Activated T-helper 1 cell treated with anti-CD3 and anti-CD28 coated beads, Interleukin-2, amount 50 U/mL, for 16 hours (primary cell): ENCODE results near the gene CLTB.

Experiments
- DNase-seq, 2 donors: peaks; one replicate each; pipeline ENCODE4 v3.0.0-alpha.2; 2020; ENCODE audit warnings: low read depth in 1 of 2, low spot score in 1 of 2

The CLTB gene

GRCh38 chr5:176405656-176406435, 10.5 kb downstream of the CLTB start:
- DNase-seq = no peak

GRCh38 chr5:176401281-176402205, 14.8 kb downstream of the CLTB start:
- no peak for DNase-seq

- DNase-seq = no peak
These were observed 15.8 kb downstream of the CLTB start for GRCh38 chr5:176400382-176401156.

DNA sequence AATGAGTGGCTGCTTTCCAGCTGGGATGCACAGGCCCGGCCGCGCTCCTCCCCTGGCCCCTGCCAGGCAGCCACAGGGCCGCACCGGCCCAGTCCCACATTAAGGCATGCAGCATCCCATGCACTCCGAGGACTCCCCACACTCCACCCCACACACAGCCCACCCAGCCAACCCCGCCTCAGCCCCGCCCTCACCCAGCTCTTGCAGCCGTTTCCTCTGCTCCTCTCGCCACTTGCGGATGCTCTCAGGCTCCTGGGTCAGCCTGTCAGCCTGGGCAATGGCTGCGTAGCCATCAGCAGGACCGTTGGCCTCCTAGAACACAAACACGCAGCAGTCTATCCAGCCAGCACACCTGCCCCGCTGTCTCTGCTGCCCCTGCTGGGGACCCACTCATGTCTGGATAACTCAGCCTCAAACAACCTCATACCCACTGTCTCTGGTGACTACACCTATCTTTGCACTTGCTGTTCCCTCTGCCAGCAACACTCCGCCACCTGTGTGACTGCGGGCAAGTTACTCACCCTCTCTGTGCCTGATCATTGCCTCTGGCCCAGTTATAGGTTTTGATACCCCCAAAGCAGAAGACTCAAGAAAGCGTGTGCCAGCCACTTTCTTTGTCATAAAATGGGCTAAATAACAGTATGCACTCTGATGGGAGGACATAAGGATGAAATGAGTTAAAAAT, 18.5 kb downstream of the CLTB start:
- no peak for DNase-seq

DNA sequence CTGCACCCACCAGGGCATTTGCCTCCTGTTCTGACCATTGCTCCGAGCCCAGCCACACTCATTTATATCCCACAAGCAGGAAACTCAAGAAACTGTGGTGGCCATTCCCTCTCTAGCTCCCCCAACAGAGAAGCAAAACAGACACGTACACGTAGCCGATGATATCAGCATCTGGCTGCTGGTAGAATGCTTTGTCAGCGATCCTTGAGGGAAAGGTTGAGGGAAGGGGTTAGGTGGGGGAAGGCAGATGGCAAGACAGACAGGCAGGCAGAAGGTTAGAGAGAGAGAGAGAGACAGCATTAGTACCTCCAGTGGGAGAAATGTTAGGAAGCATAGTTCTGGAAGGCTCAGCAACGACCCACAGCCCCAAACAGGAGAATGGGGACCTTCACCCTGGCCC, 20.0 kb downstream of the CLTB start:
- DNase-seq = no peak

DNA sequence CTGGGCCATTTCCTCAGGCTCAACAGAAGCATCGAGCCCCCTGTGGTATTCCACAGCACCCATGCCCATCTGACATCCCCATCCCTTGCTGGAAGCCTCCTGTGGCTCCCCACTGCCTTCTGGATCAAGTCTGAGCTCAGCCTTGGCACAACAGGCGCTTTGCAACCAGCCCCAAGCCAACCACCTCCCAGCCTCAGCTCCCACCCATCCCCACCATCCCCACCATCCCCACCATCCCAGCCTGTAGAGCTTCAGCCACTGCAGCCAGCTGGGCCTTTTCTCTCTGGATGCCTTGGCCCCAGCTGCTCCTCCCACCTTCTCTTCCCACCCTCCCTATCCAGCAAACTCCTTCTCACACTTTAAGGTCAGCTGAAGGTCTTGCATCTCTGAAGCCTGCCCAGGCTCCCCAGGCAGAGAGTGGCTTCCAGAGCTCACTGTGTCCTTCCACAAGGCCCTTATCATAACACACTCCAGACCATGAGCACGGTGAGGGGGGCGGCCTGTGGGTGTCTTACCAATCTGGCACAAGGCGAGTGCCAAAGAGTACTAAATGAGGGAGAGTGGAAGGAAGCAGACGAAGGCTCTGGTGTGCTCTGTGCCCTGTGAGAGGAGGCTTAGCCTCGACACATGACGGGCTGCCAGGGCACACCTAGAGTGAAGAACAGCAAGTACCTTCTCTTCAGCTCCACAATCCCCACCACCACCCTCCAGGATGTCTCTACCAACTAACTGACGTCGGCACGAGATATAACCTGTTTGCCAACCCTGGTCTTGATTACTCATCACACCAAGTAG, 21.3 kb downstream of the CLTB start:
- DNase-seq = no peak

- DNase-seq = no peak
These were observed 22.2 kb downstream of the CLTB start for GRCh38 chr5:176394096-176394495.

DNA sequence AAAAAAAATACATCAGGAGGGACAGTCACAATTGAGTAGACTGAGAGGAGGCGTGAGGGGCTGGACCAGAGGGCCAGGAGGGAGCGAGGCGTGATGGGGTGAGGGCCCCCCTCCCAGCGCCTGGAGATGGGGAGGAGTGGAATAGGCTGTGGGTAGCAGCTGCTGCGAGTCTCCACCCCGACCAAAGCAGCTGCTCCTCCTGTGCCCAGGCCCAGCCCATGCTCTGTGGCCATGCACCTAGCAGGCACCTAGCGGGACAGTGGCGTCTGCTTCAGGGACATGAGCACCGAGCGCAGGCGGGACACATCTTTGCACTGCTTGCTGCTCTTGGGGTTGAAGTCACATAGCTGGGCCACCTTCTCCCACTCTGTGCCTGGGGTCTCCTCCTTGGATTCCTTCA, 23.8 kb downstream of the CLTB start:
- DNase-seq = no peak

GRCh38 chr5:176391999-176392398, 24.3 kb downstream of the CLTB start:
- no peak for DNase-seq

DNA sequence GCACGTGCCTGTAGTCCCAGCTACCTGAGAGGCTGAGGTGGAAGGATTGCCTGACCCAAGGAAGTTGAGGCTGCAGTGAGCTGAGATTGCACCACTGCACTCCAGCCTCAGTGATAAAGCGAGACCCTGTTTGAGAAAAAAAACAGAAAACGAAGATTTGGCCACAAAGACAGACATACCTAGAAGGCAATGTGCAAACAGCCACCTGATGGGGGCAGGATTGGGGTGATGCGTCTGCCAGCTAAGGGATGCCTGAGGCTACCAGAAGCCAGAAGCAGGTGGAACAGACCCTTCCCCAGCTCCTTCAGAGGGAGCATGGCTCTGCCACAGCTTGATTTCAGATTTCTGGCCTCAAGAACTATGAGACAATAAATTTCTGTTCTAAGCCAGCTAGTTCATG, 24.9 kb downstream of the CLTB start:
- DNase-seq = no peak

DNA sequence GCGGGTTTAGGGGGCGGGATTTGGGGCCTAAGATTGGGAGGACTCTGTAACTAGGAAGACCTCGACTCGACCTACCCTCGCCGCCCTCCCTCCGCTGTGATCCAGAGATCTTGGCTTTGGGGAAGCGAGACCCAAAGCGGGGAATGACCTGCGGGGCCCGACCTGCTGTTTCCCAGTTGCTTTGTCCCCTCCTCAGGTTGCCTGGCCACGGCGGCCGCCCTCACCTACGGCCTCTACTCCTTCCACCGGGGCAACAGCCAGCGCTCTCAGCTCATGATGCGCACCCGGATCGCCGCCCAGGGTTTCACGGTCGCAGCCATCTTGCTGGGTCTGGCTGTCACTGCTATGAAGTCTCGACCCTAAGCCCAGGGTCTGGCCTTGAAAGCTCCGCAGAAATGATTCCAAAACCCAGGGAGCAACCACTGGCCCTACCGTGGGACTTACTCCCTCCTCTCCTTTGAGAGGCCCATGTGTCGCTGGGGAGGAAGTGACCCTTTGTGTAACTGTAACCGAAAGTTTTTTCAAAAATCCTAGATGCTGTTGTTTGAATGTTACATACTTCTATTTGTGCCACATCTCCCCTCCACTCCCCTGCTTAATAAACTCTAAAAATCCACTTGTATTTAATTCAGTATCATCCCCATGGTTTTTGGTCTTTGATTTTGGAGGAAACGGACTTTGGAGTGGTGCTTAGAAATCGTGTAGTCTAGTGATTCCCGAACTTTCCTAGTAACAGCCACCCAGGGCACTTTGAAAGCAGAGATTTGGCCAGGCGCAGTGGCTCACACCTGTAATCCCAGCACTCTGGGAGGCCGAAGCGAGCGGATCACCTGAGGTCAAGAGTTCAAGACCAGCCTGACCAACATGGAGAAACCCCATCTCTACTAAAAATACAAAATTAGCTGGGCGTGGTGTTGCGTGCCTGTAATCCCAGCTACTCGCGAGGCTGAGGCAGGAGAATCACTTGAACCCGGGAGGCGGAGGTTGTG, 26.9 kb downstream of the CLTB start:
- no peak for DNase-seq

DNA sequence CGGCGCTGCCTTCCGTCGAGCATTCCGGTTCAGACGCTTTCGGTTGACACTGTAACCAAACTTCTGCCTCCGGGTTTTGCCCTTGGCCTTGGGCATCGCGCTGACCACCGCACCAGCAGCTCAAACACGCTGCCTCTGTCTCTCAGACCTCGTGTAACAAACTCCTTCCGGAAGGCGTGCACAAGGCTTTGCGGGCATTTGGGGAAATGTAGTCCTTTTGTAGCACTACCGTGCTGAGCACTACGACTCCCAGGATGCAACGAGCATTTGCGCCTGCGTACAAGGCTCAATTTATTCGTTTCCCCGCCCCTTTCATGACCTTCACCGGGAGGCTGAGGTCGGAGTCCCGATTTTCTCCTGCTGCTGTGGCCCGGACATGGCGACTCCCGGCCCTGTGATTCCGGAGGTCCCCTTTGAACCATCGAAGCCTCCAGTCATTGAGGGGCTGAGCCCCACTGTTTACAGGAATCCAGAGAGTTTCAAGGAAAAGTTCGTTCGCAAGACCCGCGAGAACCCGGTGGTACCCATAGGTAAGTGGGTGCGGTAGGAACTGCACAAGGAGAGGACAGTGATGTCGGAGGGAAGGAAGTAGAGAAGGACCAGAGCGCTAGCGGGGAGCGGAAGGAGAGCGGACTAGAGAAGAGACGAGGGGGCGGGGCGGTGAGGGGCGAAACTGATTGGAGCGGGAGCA, 27.8 kb downstream of the CLTB start, which contains the start of the genes HIGD2A and NOP16:
HIGD2A (plus strand) TSS at position 308 of the 691 bp plus-strand sequence; CDS start at position 377, 69 bp downstream.
NOP16 (minus strand) TSS at position 155 of the 691 bp plus-strand sequence; CDS start at position 96, 59 bp downstream.
- DNase-seq = peak; percentile 98

DNA sequence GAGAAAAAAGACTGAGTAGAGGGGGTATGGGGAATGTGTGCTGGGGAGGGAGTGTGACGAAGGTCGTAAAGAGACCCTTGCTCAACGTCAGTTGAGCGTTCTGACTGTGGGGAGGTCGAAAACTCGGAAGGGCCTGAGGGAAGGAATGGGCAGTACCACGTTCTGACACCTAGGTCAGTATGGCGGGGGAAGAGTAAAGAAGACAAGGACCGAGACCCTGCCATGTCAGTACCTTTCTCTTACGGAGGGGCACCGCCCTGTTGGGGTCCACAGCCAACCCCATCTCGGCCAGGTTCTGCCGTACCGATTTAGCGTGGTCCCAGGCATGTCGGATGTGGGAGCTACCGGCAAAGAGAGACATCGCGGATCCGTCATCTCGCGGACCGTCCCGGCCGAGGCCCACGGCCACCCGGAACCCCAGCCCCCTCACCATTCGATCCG, 28.3 kb downstream of the CLTB start:
- DNase-seq = no peak

GRCh38 chr5:176387384-176387925, 28.9 kb downstream of the CLTB start:
- no peak for DNase-seq

DNA sequence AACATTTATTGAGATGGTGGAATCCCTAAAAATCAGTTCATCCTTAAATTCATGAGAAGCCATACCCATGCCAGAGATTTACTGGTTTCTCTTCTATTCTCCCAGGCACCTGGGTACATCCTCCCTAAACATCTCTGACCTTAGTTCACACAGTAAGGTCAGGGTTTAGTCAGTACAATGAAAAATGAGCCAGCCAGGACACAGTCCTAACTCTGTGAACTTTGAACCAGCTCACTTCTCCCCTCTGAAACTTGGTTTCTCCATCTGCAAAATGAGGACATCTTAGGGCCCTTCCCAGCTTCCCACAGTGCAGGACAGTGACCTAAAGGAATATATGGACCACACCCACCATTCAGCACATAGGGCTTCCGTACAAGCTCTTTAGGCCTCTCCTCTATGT, 29.8 kb downstream of the CLTB start:
- DNase-seq = no peak

- DNase-seq = no peak
These were observed 31.3 kb downstream of the CLTB start for GRCh38 chr5:176384991-176385390.

- DNase-seq = no peak
These were observed 31.9 kb downstream of the CLTB start for GRCh38 chr5:176384366-176384930.
